Measurements from ENCODE around the gene CAMK1D. TPM values are rescaled to one million over a fixed set of nuclear protein-coding genes. Genes with fewer than 3 reads are reported as not detected.

The CAMK1D gene
- total RNA-seq, 4 donors from 2014 or later, result 0.55 to 2.2 (median 1.5) TPM

DNA sequence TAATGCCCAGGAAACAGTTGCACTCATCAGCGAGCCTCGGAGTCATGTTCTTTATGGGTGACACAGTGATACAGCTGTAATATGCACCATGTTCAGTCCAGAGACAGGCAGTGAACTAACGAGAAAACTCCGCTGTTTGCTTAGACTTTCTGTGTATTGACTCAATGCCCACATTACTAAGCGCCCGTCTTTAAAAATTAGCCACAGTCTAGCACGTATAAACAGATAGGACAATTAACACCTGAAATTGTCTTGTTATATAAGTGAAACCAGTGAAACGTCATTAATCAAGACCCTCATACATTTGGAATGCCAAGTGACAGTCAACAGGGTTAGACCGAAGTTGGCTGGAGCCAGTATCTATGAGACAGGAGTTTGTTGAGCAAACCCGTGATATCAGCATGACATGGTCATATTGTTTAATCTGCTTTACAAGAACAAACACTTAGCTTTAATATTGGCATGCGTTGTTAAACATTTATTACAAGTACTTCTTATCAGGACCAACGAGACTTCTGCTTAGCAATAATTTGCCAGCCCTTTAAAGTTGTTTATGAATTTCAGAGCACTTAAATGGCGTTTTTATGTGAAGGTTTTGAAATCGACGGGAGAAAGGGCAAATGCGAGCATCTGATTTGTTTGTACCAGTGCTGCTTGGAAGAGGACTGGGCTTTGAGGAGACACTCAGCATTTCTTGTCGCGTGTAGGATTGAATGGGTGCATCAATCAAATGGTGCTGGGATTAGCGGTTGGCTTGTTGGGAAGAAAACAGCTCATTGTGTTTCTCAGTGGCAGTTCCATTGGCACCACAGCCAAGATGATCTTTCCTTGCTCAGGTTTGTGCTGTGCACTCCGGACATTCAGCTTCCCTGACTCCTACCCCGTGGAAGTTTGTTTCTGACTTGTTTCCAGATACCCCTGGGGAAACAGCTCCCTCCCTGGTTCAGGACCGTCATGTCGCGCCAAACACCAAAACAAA, 56.3 kb downstream of the CAMK1D start:
- Histone ChIP-seq H3K4me3 (no peak overlapping the region), H3K4me1 (no peaks in the 10 kb centered on the region), H3K27ac (no peak overlapping the region), H3K9me3 (no peaks in the 10 kb centered on the region), H3K27me3 (no peaks in the 10 kb centered on the region), H3K36me3 (no peaks in the 10 kb centered on the region)
- no peak for DNase-seq
- intact Hi-C loops (cut with DNase I; ENCODE audit: low total_unique reads), result no loop called here
- TF ChIP-seq, protein P1, sequence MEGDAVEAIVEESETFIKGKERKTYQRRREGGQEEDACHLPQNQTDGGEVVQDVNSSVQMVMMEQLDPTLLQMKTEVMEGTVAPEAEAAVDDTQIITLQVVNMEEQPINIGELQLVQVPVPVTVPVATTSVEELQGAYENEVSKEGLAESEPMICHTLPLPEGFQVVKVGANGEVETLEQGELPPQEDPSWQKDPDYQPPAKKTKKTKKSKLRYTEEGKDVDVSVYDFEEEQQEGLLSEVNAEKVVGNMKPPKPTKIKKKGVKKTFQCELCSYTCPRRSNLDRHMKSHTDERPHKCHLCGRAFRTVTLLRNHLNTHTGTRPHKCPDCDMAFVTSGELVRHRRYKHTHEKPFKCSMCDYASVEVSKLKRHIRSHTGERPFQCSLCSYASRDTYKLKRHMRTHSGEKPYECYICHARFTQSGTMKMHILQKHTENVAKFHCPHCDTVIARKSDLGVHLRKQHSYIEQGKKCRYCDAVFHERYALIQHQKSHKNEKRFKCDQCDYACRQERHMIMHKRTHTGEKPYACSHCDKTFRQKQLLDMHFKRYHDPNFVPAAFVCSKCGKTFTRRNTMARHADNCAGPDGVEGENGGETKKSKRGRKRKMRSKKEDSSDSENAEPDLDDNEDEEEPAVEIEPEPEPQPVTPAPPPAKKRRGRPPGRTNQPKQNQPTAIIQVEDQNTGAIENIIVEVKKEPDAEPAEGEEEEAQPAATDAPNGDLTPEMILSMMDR (IDR thresholded peaks at IDR 0.05 in 4 of 5, conservative IDR thresholded peaks at IDR 0.05 in 1 of 5), result no peak
- no peak for TF ChIP-seq POLR2A (IDR thresholded peaks at IDR 0.05)
- ATAC-seq, result no peak
- in situ Hi-C loops (cut with MboI; ENCODE audit: low sequenced_read_pairs in 4 of 4), result no loop called here

DNA sequence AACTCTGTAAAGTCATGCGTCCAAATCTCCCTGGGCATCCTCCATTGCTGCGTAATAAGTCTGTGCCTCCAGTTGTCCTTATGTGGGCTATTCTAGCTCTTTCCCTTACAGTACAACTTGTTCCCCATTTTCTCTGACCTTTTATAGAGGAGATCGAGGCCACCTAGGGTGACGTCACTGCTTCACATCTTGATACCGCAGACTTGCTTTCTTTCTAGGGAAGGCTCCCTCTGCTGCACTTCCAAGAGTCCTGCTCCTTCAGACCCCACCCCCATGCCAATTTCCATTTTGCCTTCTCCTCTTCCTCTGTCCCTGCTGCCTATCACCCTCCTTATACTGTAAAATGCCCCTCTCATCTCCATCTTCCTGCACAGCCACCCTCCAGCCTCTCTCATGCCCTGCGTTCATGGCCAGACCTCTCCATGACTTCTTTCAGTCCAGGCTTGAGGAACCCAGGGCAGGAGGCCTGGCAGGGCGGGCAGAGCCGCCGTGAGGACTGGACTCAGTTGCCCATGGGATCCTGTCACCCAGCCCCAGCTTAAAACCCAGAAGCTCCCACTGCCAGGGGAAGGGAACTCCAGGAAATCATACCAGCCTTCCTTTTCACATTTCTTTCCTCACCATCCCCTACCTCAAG, 57.5 kb downstream of the CAMK1D start:
- Histone ChIP-seq H3K27ac (no peak overlapping the region), H3K4me1 (no peaks in the 10 kb centered on the region), H3K36me3 (no peaks in the 10 kb centered on the region), H3K9me3 (no peaks in the 10 kb centered on the region), H3K27me3 (no peaks in the 10 kb centered on the region), H3K4me3 (no peak overlapping the region)
- DNase-seq (no peak), ATAC-seq (no peak)
- TF ChIP-seq POLR2A (IDR thresholded peaks at IDR 0.05), result no peak
- TF ChIP-seq, protein P1 (IDR thresholded peaks at IDR 0.05 in 4 of 5, conservative IDR thresholded peaks at IDR 0.05 in 1 of 5), result no peak
- intact Hi-C loops (cut with DNase I; ENCODE audit: low total_unique reads) (no loop called here), in situ Hi-C loops (cut with MboI; ENCODE audit: low sequenced_read_pairs in 4 of 4) (no loop called here)

DNA sequence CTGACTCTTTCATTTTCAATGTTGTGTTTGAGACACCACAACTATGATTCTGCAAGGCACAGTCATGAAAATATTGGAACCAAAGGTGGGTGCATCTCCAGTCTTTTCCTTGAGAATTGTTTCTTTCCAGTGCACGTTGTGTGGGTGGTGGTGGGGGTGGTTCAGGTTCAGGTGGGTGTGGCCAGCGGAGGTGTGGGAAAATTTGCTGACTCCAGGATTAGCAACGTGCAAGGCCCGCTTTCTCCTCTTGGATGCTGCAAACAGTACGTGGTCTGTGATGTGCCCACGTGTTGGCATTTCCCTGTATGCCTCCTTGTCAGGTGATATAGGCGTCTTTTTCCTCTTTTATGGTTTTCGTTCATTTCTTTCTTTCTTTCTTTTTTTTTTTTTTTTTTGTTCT, 59.1 kb downstream of the CAMK1D start:
- no peak overlapping the region for H3K4me3 ChIP-seq
- DNase-seq, result no peak
- in situ Hi-C loops (cut with MboI; ENCODE audit: low sequenced_read_pairs in 4 of 4) (no loop called here), intact Hi-C loops (cut with DNase I; ENCODE audit: low total_unique reads) (no loop called here)
- H3K4me1 ChIP-seq, result no peaks in the 10 kb centered on the region
- H3K27me3 ChIP-seq, result no peaks in the 10 kb centered on the region
- no peaks in the 10 kb centered on the region for H3K36me3 ChIP-seq
- no peaks in the 10 kb centered on the region for H3K9me3 ChIP-seq
- H3K27ac ChIP-seq, result no peak overlapping the region
- TF ChIP-seq, protein P1 (IDR thresholded peaks at IDR 0.05 in 4 of 5, conservative IDR thresholded peaks at IDR 0.05 in 1 of 5), result no peak
- no peak for TF ChIP-seq POLR2A (IDR thresholded peaks at IDR 0.05)
- no peak for ATAC-seq

DNA sequence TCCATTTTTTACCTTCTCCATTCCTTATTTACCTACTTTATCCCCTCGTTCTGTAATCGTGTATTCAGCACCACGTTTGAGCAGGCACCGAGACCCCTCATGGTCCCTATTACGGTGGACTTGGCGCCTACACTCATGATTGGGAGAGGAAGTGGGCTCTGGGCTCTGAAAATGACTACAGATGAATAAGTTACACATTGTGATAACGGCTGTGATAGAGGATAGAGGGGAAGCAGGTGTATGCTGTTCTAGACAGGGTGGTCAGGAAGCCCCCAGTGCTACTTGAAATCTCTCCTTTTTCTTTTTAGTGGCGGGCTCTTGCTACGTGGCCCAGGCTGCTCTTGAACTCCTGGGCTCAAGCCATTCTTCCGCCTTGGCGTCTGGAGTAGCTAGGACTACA, 59.8 kb downstream of the CAMK1D start:
- ATAC-seq (no peak), DNase-seq (no peak)
- intact Hi-C loops (cut with DNase I; ENCODE audit: low total_unique reads), result no loop called here
- Histone ChIP-seq H3K27me3 (no peaks in the 10 kb centered on the region), H3K9me3 (no peaks in the 10 kb centered on the region), H3K4me1 (no peaks in the 10 kb centered on the region), H3K36me3 (no peaks in the 10 kb centered on the region), H3K27ac (no peak overlapping the region), H3K4me3 (no peak overlapping the region)
- TF ChIP-seq, protein P1 (IDR thresholded peaks at IDR 0.05 in 4 of 5, conservative IDR thresholded peaks at IDR 0.05 in 1 of 5), result no peak
- in situ Hi-C loops (cut with MboI; ENCODE audit: low sequenced_read_pairs in 4 of 4), result no loop called here

All from gastrocnemius medialis (tissue), 4 donors.